A673 (cell line): Measurements from ENCODE around the gene PODXL. TPM values are rescaled to one million over a fixed set of nuclear protein-coding genes. Genes with fewer than 3 reads are reported as not detected.

Experiments used
- Bru-seq: library from RNA; stranded (reverse); fragments of 400-500 nt; gene quantifications from one replicate; lab custom pipeline; 2021; lab: Mats Ljungman, UMichigan
- BruChase-seq, 2 experiments: library from RNA; stranded (reverse); fragments of 400-500 nt; gene quantifications; one replicate each; lab custom pipeline; 2021; lab: Mats Ljungman, UMichigan
- BruUV-seq: library from RNA; stranded (reverse); fragments of 400-500 nt; replicated peaks from 2 replicates; lab custom pipeline; 2021; lab: Mats Ljungman, UMichigan
- CTCF ChIA-PET: fragments of 300-600 bp; sonication (Branson Sonifier 250); formaldehyde crosslinking; loops from one replicate; lab custom pipeline; 2022; ENCODE audit warnings: antibody characterized with exemption; lab: Charles Lee
- POLR2A ChIA-PET: fragments of 300-600 bp; sonication (Branson Sonifier 250); formaldehyde crosslinking; loops from one replicate; lab custom pipeline; 2022; ENCODE audit warnings: antibody characterized with exemption; ENCODE audit not compliant: low non-redundant PET; lab: Charles Lee
- DNase-seq: peaks from one replicate; pipeline ENCODE4 v3.0.0-alpha.2; 2015; ENCODE audit warnings: low spot score
- H3K27ac ChIP-seq: fragments of 200-600 bp; sonication (generic); 2 replicates; pipeline ENCODE4 v1.5.1; 2016; ENCODE audit warnings: mixed run types, low read depth, mild to moderate bottlenecking, mixed read lengths, antibody characterized with exemption, low read length; ENCODE audit not compliant: poor library complexity, severe bottlenecking
- H3K27me3 ChIP-seq: fragments of 200-600 bp; sonication (generic); replicated peaks from 2 replicates; pipeline ENCODE4 v1.6.1; 2017; ENCODE audit warnings: mixed run types, low read depth, mild to moderate bottlenecking, mixed read lengths, antibody characterized with exemption, low read length; ENCODE audit not compliant: insufficient read depth, poor library complexity
- H3K36me3 ChIP-seq: fragments of 200-600 bp; sonication (generic); 2 replicates; pipeline ENCODE4 v1.6.1; 2016; ENCODE audit warnings: mixed run types, mild to moderate bottlenecking, mixed read lengths, antibody characterized with exemption, low read length; ENCODE audit not compliant: insufficient read depth, poor library complexity, severe bottlenecking
- H3K4me1 ChIP-seq: fragments of 200-600 bp; sonication (generic); 2 replicates; pipeline ENCODE4 v1.6.1; 2017; ENCODE audit warnings: mixed run types, mild to moderate bottlenecking, mixed read lengths, antibody characterized with exemption, low read length; ENCODE audit not compliant: insufficient read depth, poor library complexity, severe bottlenecking
- H3K4me3 ChIP-seq: fragments of 200-600 bp; sonication (generic); 2 replicates; pipeline ENCODE4 v1.5.1; 2016; ENCODE audit warnings: low read depth, mixed run types, mild to moderate bottlenecking, mixed read lengths, low read length; ENCODE audit not compliant: poor library complexity, severe bottlenecking
- H3K9me3 ChIP-seq: fragments of 200-600 bp; sonication (generic); 2 replicates; pipeline ENCODE4 v1.6.1; 2016; ENCODE audit warnings: mixed run types, low read depth, mild to moderate bottlenecking, mixed read lengths, antibody characterized with exemption, low read length; ENCODE audit not compliant: poor library complexity, severe bottlenecking
- CTCF ChIP-seq: fragments of 300-800, 200-600 bp; sonication (generic); conservative IDR thresholded peaks from 2 replicates; pipeline ENCODE4 v1.5.1; 2017; ENCODE audit warnings: low read depth, mild to moderate bottlenecking, antibody characterized with exemption, low read length, moderate library complexity, mixed read lengths
- EZH2 ChIP-seq: fragments of 200-600 bp; sonication (generic); IDR thresholded peaks from 2 replicates; pipeline ENCODE4 v1.6.1; 2017; ENCODE audit warnings: borderline replicate concordance, low read depth, mild to moderate bottlenecking, mixed read lengths, antibody characterized with exemption, low read length; ENCODE audit not compliant: poor library complexity, severe bottlenecking
- intact Hi-C: fragments of 100-400 bp; cut with micrococcal nuclease; formaldehyde crosslinking; loops from one replicate; pipeline ENCODE4 v1.10.0; 2022; ENCODE audit not compliant: unreplicated experiment
- long read RNA-seq: library from polyadenylated mRNA; stranded (forward); transcript quantifications from one replicate; pipeline ENCODE4 v2.0.0, GENCODE V29; 2022
- total RNA-seq: library from RNA; stranded (reverse); gene quantifications from 2 replicates; pipeline ENCODE4 v1.2.3, GENCODE V29; 2021

PODXL gene
- total RNA-seq (22.1 and 22.6 TPM in 2 replicates), Bru-seq, nascent RNA (percentile 50 among the genes with signal in this experiment), BruChase-seq, experiment 1, labeled RNA remaining after a 2-hour chase (percentile 49 among the genes with signal in this experiment), BruChase-seq, experiment 2, labeled RNA remaining after a 6-hour chase (percentile 57 among the genes with signal in this experiment)
- long read RNA-seq, partial matches to known transcripts = 1 of 12 reads
- long read RNA-seq, other reads (novel, unspliced or antisense) = 9 of 12 reads

DNA sequence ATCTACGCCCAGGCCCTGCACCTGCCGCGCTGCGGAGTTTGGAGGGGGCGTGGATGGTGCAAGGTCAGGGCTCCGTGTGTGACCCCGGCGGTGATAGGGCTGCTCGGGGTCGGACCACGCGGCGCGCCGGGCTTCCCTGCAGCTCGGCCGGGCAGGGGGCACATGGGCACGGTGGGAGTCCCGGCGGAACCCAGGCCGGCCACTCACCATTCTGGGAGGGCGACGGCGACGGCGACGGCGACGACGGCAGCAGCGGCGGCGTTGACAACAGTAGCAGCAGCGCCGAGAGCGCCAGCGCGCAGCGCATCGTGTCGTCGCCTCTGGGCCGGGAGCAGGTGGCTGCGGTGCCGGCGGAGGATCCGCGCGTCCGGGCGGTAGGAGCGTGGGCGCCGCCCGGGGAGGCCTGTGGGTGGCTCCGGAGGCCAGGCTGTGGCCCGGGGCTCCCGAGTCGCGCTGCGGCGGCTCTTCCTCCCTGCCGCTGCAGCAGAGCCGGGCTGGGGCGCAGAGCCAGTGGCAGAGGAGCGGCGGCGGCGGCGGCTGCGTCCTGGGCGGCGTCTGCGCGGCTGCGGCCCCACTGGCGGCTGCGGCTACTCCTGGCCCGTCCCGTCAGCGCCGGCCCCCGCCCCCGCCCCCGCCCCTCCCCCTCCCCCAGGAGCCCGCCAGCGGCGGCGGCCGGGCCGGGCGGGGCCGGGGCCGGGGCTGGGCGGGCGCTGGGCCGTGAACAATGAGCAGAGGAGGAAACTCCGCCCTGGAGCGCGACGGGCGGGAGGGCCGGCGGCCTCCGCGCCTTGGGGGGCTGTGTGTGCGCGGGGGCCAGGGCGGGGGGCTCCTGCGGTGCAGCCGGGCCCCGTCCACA is at the start of gene PODXL:
Gene PODXL, minus strand, starts transcription at position 576 of the 856 bp plus-strand sequence. Its CDS starts 269 bp downstream, at position 307.
- ChIA-PET CTCF (interaction anchor here (0.6 kb wide), 1 partner anchor 9 kb away, joined by 17 read pairs; no protein-coding TSS in a partner anchor), POLR2A (no interaction called here)
- no peaks in the 10 kb centered on the region for H3K27me3 ChIP-seq
- intact Hi-C loops = no loop called here
- H3K4me1 ChIP-seq = peaks cover 18% of the 10 kb centered on the region
- H3K36me3 ChIP-seq = no peaks in the 10 kb centered on the region
- H3K27ac ChIP-seq = peak within 1 kb of the TSS; percentile 60
- DNase-seq = peak; percentile 74
- no peaks in the 10 kb centered on the region for H3K9me3 ChIP-seq
- peak within 1 kb of the TSS; percentile 65 for H3K4me3 ChIP-seq
- TF ChIP-seq CTCF (no peak), EZH2 (no peak)
- no TSS peak for BruUV-seq

DNA sequence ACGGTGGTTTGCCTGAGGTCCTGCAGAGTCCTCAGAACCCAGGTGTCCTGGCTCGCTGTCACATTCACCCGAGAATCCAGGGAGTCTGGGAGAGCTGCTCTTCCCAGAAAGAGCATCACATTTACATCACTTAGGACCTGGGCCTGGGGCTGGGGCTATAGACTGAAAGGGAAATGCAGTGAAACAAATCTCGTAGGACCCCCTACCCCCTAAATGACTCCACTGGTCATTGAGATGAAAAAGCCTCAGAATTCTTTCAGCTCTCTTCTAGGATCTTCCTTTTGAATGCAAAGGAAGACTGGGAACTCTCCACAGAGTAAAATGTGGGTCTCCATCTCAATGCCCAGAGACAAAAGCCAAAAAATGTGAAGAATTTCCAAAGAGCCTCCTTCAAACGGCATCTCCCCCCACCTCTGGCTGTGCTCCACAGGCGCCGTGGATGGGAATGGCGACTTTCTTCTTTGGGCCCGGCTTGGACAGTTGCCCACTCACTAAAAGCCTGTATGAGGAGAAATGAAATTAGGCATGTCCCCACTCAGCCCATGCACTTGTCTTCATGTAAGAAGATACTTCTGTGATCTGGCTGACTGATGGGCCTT is 49.0 kb upstream of the PODXL start:
- BruUV-seq = no TSS peak
- intact Hi-C loops = no loop called here
- ChIA-PET CTCF (no interaction called here), POLR2A (no interaction called here)
- H3K36me3 ChIP-seq = no peaks in the 10 kb centered on the region
- H3K4me1 ChIP-seq = peaks cover 6% of the 10 kb centered on the region
- H3K27ac ChIP-seq = no peak overlapping the region
- H3K27me3 ChIP-seq = no peaks in the 10 kb centered on the region
- no peaks in the 10 kb centered on the region for H3K9me3 ChIP-seq
- H3K4me3 ChIP-seq = no peak overlapping the region
- peak; percentile 58 for DNase-seq
- no peak for TF ChIP-seq EZH2
- TF ChIP-seq CTCF = no peak

GRCh38 chr7:131604841-131605279 is 48.4 kb upstream of the PODXL start:
- Histone ChIP-seq H3K27me3 (no peaks in the 10 kb centered on the region), H3K27ac (no peak overlapping the region), H3K4me1 (peaks cover 6% of the 10 kb centered on the region), H3K4me3 (no peak overlapping the region), H3K36me3 (no peaks in the 10 kb centered on the region), H3K9me3 (no peaks in the 10 kb centered on the region)
- BruUV-seq = no TSS peak
- intact Hi-C loops = no loop called here
- no peak for TF ChIP-seq EZH2
- no peak for TF ChIP-seq CTCF
- CTCF ChIA-PET = no interaction called here
- POLR2A ChIA-PET = no interaction called here
- DNase-seq = peak; percentile 52
